ENCODE results near the gene FSTL4.

Gene FSTL4

DNA sequence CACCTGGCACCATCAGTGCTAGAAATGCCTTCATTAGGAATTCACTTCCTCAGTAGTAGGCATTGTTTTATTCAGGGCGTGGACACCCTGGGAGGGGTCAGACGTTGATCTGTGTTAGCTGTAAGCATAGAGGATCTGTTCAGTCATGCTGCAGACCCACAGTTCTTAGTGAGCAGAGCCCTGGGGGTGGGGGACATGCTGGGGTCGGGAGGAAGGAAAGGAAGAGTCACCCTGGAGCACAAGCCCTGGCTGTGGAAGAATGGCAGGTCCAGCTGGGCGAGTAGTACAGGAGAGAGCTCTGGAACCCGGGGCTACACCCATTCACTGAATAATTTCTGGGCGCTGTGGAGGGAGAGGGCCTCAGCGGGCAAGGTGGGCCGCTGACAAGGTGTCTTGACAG, 172.5 kb downstream of the FSTL4 start:
- Histone ChIP-seq H3K4me1 (ENCODE audit: low read length) (no peaks in the 10 kb centered on the region), H3K79me2 (ENCODE audit: low read length) (no peaks in the 10 kb centered on the region), H2AFZ (ENCODE audit: low read length) (no peak overlapping the region), H4K20me1 (ENCODE audit: insufficient read depth, low read length) (no peaks in the 10 kb centered on the region), H3K4me2 (ENCODE audit: low read depth, low read length) (no peak overlapping the region), H3K4me3 (ENCODE audit: low read length) (no peak overlapping the region), H3K36me3 (replicated peaks; ENCODE audit: insufficient read depth, low read length) (no peaks in the 10 kb centered on the region), H3K9me3 (replicated peaks; ENCODE audit: insufficient read depth, low read length) (no peaks in the 10 kb centered on the region), H3K9me2 (replicated peaks; ENCODE audit: insufficient read depth, low read length) (no peaks in the 10 kb centered on the region), H3K27me3 (replicated peaks; ENCODE audit: insufficient read depth, low read length) (no peaks in the 10 kb centered on the region), H3F3A (ENCODE audit: insufficient read depth, low read length) (no peaks in the 10 kb centered on the region), H3K27ac (ENCODE audit: low read length) (no peak overlapping the region), H3K9ac (ENCODE audit: low read length) (no peak overlapping the region)
- no peak for DNase-seq
- no peak for TF ChIP-seq EZH2phosphoT487 (IDR thresholded peaks at IDR 0.05; ENCODE audit: low read length)
- no peak for TF ChIP-seq EZH2 (optimal IDR thresholded peaks at IDR 0.05; ENCODE audit: low read depth, low read length)
- TF ChIP-seq, protein P1, sequence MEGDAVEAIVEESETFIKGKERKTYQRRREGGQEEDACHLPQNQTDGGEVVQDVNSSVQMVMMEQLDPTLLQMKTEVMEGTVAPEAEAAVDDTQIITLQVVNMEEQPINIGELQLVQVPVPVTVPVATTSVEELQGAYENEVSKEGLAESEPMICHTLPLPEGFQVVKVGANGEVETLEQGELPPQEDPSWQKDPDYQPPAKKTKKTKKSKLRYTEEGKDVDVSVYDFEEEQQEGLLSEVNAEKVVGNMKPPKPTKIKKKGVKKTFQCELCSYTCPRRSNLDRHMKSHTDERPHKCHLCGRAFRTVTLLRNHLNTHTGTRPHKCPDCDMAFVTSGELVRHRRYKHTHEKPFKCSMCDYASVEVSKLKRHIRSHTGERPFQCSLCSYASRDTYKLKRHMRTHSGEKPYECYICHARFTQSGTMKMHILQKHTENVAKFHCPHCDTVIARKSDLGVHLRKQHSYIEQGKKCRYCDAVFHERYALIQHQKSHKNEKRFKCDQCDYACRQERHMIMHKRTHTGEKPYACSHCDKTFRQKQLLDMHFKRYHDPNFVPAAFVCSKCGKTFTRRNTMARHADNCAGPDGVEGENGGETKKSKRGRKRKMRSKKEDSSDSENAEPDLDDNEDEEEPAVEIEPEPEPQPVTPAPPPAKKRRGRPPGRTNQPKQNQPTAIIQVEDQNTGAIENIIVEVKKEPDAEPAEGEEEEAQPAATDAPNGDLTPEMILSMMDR (IDR thresholded peaks at IDR 0.05; ENCODE audit: low read length): no peak

DNA sequence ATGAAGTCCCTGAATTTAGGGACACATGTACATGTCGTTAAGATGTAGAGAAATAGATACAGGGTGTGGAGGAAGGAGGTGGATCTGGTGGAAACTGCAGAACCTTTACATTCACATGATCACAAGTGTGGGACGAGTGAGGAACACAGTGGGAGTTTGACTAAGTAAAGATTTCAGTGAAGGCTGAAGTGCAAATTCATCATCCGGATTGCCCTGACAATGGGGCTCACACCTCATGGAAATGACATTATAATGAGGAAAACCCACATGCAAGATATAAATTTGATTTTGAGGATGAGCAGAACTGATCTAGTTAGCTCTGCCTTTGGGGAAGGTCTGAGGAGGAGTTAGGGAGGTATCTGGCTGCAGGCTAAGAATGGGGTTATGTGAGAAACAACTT, 173.9 kb downstream of the FSTL4 start:
- Histone ChIP-seq H3K9me3 (replicated peaks; ENCODE audit: insufficient read depth, low read length) (no peaks in the 10 kb centered on the region), H3F3A (ENCODE audit: insufficient read depth, low read length) (no peaks in the 10 kb centered on the region), H3K27me3 (replicated peaks; ENCODE audit: insufficient read depth, low read length) (no peaks in the 10 kb centered on the region), H4K20me1 (ENCODE audit: insufficient read depth, low read length) (no peaks in the 10 kb centered on the region), H3K9ac (ENCODE audit: low read length) (no peak overlapping the region), H3K4me2 (ENCODE audit: low read depth, low read length) (no peak overlapping the region), H3K4me1 (ENCODE audit: low read length) (no peaks in the 10 kb centered on the region), H3K27ac (ENCODE audit: low read length) (no peak overlapping the region), H3K4me3 (ENCODE audit: low read length) (no peak overlapping the region), H2AFZ (ENCODE audit: low read length) (no peak overlapping the region), H3K79me2 (ENCODE audit: low read length) (no peaks in the 10 kb centered on the region), H3K9me2 (replicated peaks; ENCODE audit: insufficient read depth, low read length) (no peaks in the 10 kb centered on the region), H3K36me3 (replicated peaks; ENCODE audit: insufficient read depth, low read length) (no peaks in the 10 kb centered on the region)
- TF ChIP-seq EZH2 (optimal IDR thresholded peaks at IDR 0.05; ENCODE audit: low read depth, low read length) (no peak), EZH2phosphoT487 (IDR thresholded peaks at IDR 0.05; ENCODE audit: low read length) (no peak)
- TF ChIP-seq, protein P1 (IDR thresholded peaks at IDR 0.05; ENCODE audit: low read length): no peak
- no peak for DNase-seq

DNA sequence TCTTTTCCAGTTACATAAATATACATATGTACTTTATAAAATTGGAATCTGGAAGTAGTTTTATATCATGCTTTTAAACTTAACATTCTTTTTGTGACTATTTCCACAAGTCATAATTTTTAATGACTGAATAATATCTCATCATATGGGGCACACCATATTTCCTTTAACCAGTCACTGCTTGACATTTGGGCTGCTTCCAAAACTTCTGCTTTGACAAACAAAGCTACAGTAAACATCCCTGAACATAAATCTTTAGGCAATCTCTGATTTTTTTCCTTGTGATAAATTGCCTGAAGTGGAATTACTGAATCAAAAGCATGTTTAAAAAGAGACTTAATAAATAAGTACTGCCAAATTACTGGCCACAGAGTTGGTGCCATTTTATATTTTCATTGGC, 178.0 kb downstream of the FSTL4 start:
- H3K27ac ChIP-seq (ENCODE audit: low read length): no peak overlapping the region
- no peaks in the 10 kb centered on the region for H3K9me3 ChIP-seq (replicated peaks; ENCODE audit: insufficient read depth, low read length)
- no peak for DNase-seq
- H3K4me2 ChIP-seq (ENCODE audit: low read depth, low read length): no peak overlapping the region
- H4K20me1 ChIP-seq (ENCODE audit: insufficient read depth, low read length): no peaks in the 10 kb centered on the region
- H3K9me2 ChIP-seq (replicated peaks; ENCODE audit: insufficient read depth, low read length): no peaks in the 10 kb centered on the region
- TF ChIP-seq EZH2phosphoT487 (IDR thresholded peaks at IDR 0.05; ENCODE audit: low read length) (no peak), EZH2 (optimal IDR thresholded peaks at IDR 0.05; ENCODE audit: low read depth, low read length) (no peak)
- TF ChIP-seq, protein P1 (IDR thresholded peaks at IDR 0.05; ENCODE audit: low read length): no peak
- H2AFZ ChIP-seq (ENCODE audit: low read length): no peak overlapping the region
- H3F3A ChIP-seq (ENCODE audit: insufficient read depth, low read length): no peaks in the 10 kb centered on the region
- H3K79me2 ChIP-seq (ENCODE audit: low read length): no peaks in the 10 kb centered on the region
- no peaks in the 10 kb centered on the region for H3K27me3 ChIP-seq (replicated peaks; ENCODE audit: insufficient read depth, low read length)
- no peaks in the 10 kb centered on the region for H3K4me1 ChIP-seq (ENCODE audit: low read length)
- no peak overlapping the region for H3K4me3 ChIP-seq (ENCODE audit: low read length)
- no peak overlapping the region for H3K9ac ChIP-seq (ENCODE audit: low read length)
- H3K36me3 ChIP-seq (replicated peaks; ENCODE audit: insufficient read depth, low read length): no peaks in the 10 kb centered on the region
